Esophagus muscularis mucosa (tissue), 4 donors: ENCODE results near the gene TTC7B. TPM values are rescaled to one million over a fixed set of nuclear protein-coding genes. Genes with fewer than 3 reads are reported as not detected.

Experiments
- DNase-seq: peaks from one replicate; pipeline ENCODE4 v3.0.0-alpha.2; 2017; ENCODE audit errors: extremely low spot score
- H3K27ac ChIP-seq, 4 donors: fragments of 200-600 bp; sonication (generic); replicated peaks in 1 of 4; 1 replicate in 3 of 4; 2 replicates in 1 of 4; pipeline ENCODE4 v1.5.1; 2016 to 2019; ENCODE audit warnings: mild to moderate bottlenecking in 1 of 4
- H3K27me3 ChIP-seq, 4 donors: fragments of 200-600 bp; sonication (generic); one replicate each; pipeline versions ENCODE4 v1.5.1 to v1.6.0; 2016 to 2019
- H3K36me3 ChIP-seq, 4 donors: fragments of 200-600 bp; sonication (generic); one replicate each; pipeline ENCODE4 v1.5.1; 2016 to 2019
- H3K4me1 ChIP-seq, 4 donors: fragments of 200-600 bp; sonication (generic); one replicate each; pipeline ENCODE4 v1.5.1; 2016 to 2019
- H3K4me3 ChIP-seq, 4 donors: fragments of 200-600 bp; sonication (generic); 1 replicate in 2 of 4; 2 replicates in 2 of 4; pipeline ENCODE4 v1.5.1; 2016 to 2019; ENCODE audit warnings: mild to moderate bottlenecking in 4 of 4, moderate library complexity in 1 of 4
- H3K9me3 ChIP-seq, 4 donors: fragments of 200-600 bp; sonication (generic); 1 replicate in 3 of 4; 2 replicates in 1 of 4; pipeline ENCODE4 v1.5.1; 2016 to 2019
- CTCF ChIP-seq, 3 experiments: fragments of 200-600 bp in 2 of 3; fragments of 450-650 bp in 1 of 3; sonication (generic) in 2 of 3; IDR thresholded peaks; one replicate each; pipeline ENCODE4 v1.5.1; 2017 to 2019; ENCODE audit warnings: antibody characterized with exemption in 3 of 3, mild to moderate bottlenecking in 2 of 3, moderate library complexity in 1 of 3
- EP300 ChIP-seq: sonication (generic); formaldehyde crosslinking; IDR thresholded peaks from one replicate; pipeline ENCODE4 v1.6.1; 2017; ENCODE audit warnings: antibody characterized with exemption
- POLR2A ChIP-seq: fragments of 450-650 bp; IDR thresholded peaks from one replicate; pipeline ENCODE4 v1.6.1; 2017; ENCODE audit warnings: antibody characterized with exemption, moderate library complexity, mild to moderate bottlenecking, low read depth
- POLR2AphosphoS5 ChIP-seq, 2 donors: sonication (generic); formaldehyde crosslinking; IDR thresholded peaks; one replicate each; pipeline ENCODE4 v1.6.1; 2017; ENCODE audit warnings: antibody characterized with exemption in 2 of 2
- WGBS: methylation state at CpG from one replicate; pipeline ENCODE4 v1.1.5; 2018; 5-methylcytosine and 5-hydroxymethylcytosine counted together
- intact Hi-C: fragments of 100-400 bp; cut with DNase I; formaldehyde crosslinking; loops from one replicate; pipeline ENCODE4 v1.15.1; 2023
- total RNA-seq, 4 donors: library from RNA; depleted of rRNA; stranded (reverse); fragments of >200 nt; gene quantifications; one replicate each; pipeline versions ENCODE4 v1.1.0 to v1.2.1, GENCODE V29; 2016

Gene TTC7B
- total RNA-seq, 4 donors from 2014 or later: 54.4 to 148 (median 113) TPM

GRCh38 chr14:90503582-90503981, 312.6 kb downstream of the TTC7B start:
- intact Hi-C loops: no loop called here
- H3K27me3 ChIP-seq: no peaks in the 10 kb centered on the region
- WGBS: 57% methylated on average over 4 of the region's 5 CpGs
- H3K4me3 ChIP-seq: no peak overlapping the region
- no peaks in the 10 kb centered on the region for H3K9me3 ChIP-seq
- DNase-seq: no peak
- no peak overlapping the region for H3K27ac ChIP-seq
- no peaks in the 10 kb centered on the region for H3K36me3 ChIP-seq
- H3K4me1 ChIP-seq: peaks cover 0 to 4% (median 0%) of the 10 kb centered on the region in 4 donors
- TF ChIP-seq CTCF (IDR thresholded peaks at IDR 0.05): no peak
- TF ChIP-seq POLR2AphosphoS5 (IDR thresholded peaks at IDR 0.05): no peak
- no peak for TF ChIP-seq POLR2A

- intact Hi-C loops: no loop called here
- TF ChIP-seq EP300 (no peak), CTCF (IDR thresholded peaks at IDR 0.05) (no peak), POLR2A (no peak), POLR2AphosphoS5 (IDR thresholded peaks at IDR 0.05) (no peak)
Observed at GRCh38 chr14:90502760-90503159, 313.5 kb downstream of the TTC7B start.

GRCh38 chr14:90500665-90501370, 315.4 kb downstream of the TTC7B start:
- Histone ChIP-seq H3K27me3 (no peaks in the 10 kb centered on the region), H3K27ac (no peak overlapping the region), H3K9me3 (no peaks in the 10 kb centered on the region), H3K4me3 (no peak overlapping the region), H3K4me1 (peaks cover 0 to 4% (median 0%) of the 10 kb centered on the region in 4 donors), H3K36me3 (no peaks in the 10 kb centered on the region)
- TF ChIP-seq CTCF (IDR thresholded peaks at IDR 0.05): no peak
- TF ChIP-seq POLR2AphosphoS5 (IDR thresholded peaks at IDR 0.05): no peak
- TF ChIP-seq POLR2A: no peak
- no peak for TF ChIP-seq EP300
- WGBS: 51% methylated on average over 15 of the region's 19 CpGs
- no peak for DNase-seq
- intact Hi-C loops: no loop called here

More at GRCh38 chr14:90502760-90503159, 313.5 kb downstream of the TTC7B start:
- Histone ChIP-seq H3K9me3 (no peaks in the 10 kb centered on the region), H3K4me3 (no peak overlapping the region), H3K27me3 (no peaks in the 10 kb centered on the region), H3K27ac (no peak overlapping the region), H3K36me3 (no peaks in the 10 kb centered on the region), H3K4me1 (peaks cover 0 to 4% (median 0%) of the 10 kb centered on the region in 4 donors)
- DNase-seq: no peak

GRCh38 chr14:90499908-90500664, 316.1 kb downstream of the TTC7B start:
- DNase-seq: no peak
- no peaks in the 10 kb centered on the region for H3K9me3 ChIP-seq
- H3K4me3 ChIP-seq: no peak overlapping the region
- H3K27me3 ChIP-seq: no peaks in the 10 kb centered on the region
- no peaks in the 10 kb centered on the region for H3K36me3 ChIP-seq
- TF ChIP-seq CTCF (IDR thresholded peaks at IDR 0.05) (no peak), EP300 (no peak)
- peaks cover 0 to 4% (median 0%) of the 10 kb centered on the region in 4 donors for H3K4me1 ChIP-seq
- 71% methylated on average over 7 of the region's 10 CpGs for WGBS
- intact Hi-C loops: no loop called here
- no peak overlapping the region for H3K27ac ChIP-seq
